Stimulated activated CD4-positive, alpha-beta T cell treated with anti-CD3 and anti-CD28 coated beads, Interleukin-15, amount 100 ng/mL, for 24 hours (primary cell): ENCODE data around the gene CCDC182.
A peak's percentile ranks its signal among the peaks of the same experiment; 100 is the strongest.

Source experiments
- DNase-seq: peaks from one replicate; pipeline ENCODE4 v3.0.0-alpha.2; 2020

CCDC182 gene

DNA sequence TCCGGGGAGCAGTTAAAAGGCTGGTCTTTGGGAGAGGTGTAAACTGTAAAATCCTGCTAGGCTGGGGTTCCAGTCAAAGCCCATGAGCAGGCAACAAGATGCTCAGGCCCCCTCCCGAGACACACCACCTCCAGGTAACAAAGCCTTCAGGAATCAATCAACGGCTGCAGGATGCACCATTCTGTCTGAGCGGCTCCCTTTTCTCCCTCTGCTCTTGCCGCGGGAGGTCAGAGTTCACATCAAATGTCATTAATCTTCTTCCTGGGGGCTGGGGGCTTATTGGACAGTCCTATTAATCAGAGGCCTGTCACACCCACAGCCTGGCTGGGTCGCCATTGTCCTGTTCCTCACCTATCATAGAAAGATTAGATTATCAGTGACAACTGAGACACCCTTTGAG is 11.9 kb upstream of the CCDC182 start:
- DNase-seq, result no peak

GRCh38 chr17:57755480-57756070 is 10.5 kb upstream of the CCDC182 start:
- no peak for DNase-seq

DNA sequence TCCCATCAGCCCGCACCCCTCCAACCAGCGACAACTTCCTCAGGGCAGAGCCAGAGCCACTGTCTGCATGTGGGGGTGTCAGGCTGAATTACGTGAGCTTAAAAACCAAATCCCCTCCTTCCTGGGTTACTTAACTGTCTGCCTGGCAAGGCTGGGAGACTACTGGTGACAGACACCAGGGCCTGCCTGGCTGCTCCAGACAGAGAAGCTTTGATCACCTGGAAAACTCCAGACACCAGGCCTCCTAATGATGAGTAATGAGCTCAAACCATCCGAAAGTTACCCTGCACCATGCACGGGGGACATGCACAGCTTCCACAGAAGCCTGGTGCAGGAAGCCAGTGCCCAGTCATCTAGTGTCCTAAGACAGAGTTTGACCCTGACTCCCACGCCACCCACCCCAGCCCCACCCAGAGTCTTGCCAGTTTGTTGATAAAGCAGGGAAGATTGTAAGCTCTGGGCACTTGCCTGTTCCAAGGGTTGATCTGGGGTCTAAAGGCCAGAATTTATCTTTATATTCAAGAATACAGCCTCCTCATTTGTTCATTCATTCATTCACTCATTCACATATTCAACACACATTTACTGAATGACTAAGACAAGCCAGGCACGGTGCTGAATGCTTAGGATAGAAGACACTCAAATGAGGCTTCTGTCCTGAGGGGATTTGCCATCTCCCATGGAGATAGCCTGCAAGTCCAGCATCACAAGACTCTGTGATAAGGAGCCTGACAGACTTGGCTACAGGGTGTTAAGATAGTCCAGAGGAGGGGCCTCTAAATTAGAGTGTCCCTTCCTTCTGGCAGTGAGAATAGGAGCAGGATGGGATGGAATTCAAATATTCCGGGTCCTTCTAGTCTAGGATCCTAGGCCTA is 7.2 kb upstream of the CCDC182 start:
- DNase-seq, result no peak

DNA sequence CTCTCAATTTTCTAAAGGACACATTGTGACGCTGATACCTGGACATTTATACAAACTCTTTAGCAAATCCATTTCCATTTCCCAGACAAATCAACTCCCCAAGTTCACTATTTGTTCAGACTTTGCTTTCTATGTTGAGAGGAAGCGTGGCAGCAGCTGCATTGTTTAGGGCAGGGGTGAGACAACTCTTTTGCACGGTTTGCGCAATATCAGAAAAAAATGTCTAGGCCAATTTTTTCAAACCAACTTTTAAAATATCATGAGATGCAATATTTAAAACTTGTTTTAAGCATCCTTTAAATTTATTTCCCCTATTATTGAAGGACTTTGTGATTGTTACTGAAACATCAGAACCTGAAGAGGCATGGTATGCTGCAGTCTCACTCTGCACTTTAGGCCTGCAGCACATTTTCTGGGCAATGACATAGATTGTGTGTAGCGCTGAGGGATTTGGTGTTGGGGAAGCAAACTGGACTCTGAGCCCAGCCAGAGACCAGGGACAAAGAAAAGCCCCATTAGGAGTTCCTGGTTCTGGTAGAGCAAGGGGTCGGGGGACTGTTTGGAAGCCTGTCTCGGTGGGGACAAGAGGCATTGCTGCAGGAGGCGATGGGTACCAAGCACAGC is 6.4 kb upstream of the CCDC182 start:
- DNase-seq, result no peak

- no peak for DNase-seq
Measured at GRCh38 chr17:57750895-57751294, 5.8 kb upstream of the CCDC182 start.

DNA sequence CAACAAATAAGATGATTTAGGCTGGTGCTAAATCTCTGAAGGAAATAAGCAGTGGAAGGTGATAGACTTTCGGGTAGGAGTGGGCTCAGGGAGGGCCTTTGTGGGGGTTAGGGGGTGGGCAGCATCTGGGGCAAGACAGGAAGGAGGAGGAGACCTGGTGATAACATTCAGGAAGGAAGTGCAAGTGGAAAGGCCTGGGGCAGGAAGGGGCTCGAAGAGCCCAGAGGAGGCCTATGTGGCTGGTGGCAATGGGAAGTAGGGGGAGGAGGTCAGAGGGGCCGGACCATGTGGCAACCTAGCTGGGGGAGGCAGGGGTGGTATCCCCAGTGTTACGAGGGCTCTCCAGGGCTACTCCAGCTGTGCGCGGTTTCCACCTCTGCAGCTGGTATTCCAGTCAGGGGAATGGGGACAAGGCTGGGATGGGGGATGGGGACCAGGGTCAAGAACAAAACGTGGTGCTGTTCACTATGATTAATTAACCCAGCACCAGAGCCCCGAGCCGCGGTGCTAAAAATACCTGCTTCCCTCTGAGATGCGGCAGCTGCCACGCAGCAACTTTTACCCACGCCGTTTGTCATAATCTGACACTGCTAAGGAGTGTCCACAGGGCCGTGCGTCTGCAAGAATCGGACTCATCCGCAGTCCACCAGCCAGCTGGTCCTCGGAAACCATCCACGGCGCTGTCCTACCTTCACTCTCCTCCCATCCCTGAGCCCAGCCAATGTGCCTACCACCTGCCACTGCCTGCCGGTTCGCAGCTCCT is 5.2 kb upstream of the CCDC182 start:
- no peak for DNase-seq

DNA sequence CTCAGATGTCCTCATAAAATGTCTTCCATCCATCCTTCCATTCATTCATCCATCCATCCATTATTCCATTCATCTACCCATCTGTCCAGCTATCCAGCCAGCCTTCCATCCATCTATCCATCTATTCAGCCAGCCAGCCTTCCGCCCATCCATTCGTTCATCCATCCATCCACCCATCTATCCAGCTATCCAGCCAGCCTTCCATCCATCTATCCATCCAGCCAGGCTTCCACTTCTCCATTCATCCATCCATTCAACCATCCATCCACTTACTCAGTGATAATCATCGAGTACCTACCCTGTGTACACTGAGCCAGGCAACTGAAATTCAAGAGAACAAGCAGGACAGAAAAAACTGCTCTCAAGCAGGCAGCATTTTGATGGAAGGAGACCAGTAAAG is 4.6 kb upstream of the CCDC182 start:
- no peak for DNase-seq

- peak; percentile 37 for DNase-seq
Measured at GRCh38 chr17:57747221-57748017, 2.3 kb upstream of the CCDC182 start.

DNA sequence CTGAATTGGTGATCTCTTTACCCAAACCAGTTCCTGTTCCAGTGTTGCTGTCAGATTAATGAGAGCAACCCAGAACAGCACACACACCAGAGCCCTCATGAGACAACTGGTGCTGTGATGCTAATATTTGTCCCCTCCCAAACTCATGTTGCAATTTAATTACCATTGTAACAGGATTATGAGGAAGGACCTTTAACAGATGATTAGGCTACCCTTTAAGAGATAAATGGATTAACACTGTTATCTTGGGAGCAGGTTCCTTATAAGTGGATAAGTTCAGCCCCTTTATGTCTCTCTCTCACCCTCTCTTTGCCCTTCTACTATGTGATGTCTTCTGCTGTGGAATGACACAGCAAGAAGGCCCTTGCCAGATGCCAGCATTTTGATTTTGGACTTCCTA is 1.1 kb upstream of the CCDC182 start:
- no peak for DNase-seq

GRCh38 chr17:57744195-57745170 is 616 bp downstream of the CCDC182 start:
- DNase-seq, result no peak

DNA sequence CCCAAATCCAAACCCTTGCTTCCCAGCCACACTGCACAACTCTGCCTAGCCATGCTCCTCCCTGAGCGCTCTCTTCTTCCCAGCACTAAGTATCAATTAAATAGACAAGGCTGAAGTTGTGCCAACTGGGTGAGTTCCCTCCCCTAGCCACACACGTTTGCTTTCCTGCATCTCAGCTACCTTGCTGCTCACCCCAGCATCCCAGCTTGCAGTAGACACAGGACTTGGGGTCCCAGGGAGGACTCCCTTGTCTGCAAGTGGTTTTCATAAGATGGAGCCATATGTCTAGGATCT is 4.9 kb downstream of the CCDC182 start:
- DNase-seq, result no peak

DNA sequence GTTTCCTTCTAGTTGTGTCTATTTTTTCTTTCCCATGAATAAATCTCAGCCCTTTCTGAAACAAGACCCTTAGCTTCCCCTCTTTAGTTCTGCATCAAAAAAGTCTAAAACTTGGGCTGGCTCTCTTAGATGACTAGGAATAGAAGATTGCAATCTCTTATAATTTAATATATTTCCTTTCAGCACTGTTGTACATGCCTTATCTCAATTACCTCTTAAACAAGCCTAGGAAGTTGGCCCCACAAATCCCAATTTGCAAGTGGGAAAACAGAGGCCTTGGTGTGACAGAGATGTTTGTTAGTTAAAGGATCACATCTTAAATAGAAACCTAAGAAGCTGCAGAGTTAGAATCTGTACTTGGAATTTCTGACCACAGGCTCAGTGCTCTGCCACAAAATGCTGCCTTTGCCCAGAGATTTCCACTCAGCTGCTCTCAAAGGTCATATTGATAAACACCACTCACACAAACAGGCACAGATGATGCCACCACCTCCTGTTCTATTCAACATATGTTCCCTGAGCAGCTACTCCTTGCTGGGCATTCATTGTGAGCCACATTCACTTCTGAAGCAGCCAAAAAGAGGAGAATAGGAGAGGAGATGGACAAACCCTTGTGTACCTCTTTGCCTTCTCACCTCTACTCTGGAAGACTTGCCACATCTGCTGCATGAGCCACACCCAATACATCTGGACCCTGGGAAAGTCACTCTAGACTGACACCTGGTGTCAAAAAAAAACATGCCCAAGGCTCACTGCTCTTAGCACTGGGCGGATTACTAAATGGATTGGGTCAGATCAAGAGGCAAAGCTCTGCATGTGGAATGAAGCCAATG is 5.5 kb downstream of the CCDC182 start:
- no peak for DNase-seq

GRCh38 chr17:57737450-57737849 is 7.6 kb downstream of the CCDC182 start:
- no peak for DNase-seq

- DNase-seq, result no peak
Measured at GRCh38 chr17:57735707-57736106, 9.4 kb downstream of the CCDC182 start.

- no peak for DNase-seq
Measured at GRCh38 chr17:57735230-57735629, 9.9 kb downstream of the CCDC182 start.

- DNase-seq, result no peak
Measured at GRCh38 chr17:57733085-57733484, 12.0 kb downstream of the CCDC182 start.

DNA sequence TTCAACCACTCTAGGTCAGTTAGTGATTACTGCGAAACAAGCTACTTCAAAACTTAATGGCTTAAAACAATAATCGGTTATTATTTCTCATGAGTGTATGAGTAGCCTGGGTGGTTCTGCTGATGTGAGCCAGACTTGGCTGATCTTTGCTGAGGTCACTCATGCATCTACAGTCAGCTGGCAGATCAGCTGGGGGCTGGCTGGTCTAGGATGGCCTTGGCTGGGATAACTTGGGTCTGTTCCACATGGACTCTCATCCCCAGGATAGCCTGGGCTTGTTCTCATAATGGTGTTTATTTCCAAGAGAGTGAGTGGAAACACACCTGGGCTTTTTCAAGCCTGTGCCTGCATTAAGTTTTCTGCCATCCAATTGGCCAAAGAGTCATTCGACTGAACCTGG is 13.0 kb downstream of the CCDC182 start:
- DNase-seq, result no peak

GRCh38 chr17:57730026-57730701 is 14.9 kb downstream of the CCDC182 start:
- DNase-seq, result no peak

- DNase-seq, result no peak
Measured at GRCh38 chr17:57727630-57728175, 17.4 kb downstream of the CCDC182 start.

- DNase-seq, result no peak
Measured at GRCh38 chr17:57726838-57727237, 18.3 kb downstream of the CCDC182 start.
